ENCODE results near the gene WDPCP.
"Not testable (repeated sequence)": the region's sequence is repeated elsewhere in the genome, so short reads cannot be mapped to it uniquely, and the experiment has no call there.

The WDPCP gene

DNA sequence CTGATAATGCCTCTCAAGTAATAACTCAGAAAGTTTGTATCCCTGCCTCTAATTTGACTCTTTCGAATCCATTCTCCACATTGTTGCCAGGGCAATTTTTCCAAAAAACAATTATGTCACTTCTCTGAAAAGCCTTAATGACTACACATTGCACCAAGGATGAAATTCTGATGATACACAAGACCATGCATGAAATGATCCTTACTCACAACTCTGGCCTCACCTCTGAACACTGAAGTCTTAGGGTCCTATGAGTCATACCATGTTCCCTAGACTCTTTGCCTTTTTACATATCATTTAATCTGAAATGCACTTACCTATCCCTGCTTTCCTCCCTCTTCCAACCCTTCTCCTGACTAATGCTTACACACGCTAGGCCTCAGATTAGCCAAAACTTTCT is 51.0 kb downstream of the WDPCP start:
- FAIRE-seq: no peak

DNA sequence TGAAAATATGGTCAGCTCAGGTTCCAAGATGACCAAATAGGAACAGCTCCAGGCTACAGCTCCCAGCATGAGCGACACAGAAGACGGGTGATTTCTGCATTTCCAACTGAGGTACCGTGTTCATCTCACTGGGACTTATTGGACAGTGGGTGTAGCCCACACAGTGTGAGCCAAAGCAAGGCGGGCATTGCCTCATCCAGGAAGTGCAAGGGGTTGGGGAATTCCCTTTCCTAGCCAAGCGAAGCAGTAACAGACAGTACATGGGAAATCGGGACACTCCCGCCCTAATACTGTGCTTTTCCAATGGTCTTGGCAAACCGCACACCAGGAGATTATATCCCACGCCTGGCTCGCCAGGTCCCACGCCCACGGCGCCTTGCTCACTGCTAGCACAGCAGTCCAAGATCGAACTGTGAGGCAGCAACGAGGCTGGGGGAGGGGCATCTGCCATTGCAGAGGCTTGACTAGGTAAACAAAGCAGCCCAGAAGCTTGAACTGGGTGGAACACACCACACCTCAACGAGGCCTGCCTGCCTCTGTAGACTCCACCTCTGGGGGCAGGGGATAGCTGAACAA is 57.5 kb downstream of the WDPCP start:
- FAIRE-seq: no peak

GRCh38 chr2:63525905-63526304 is 62.4 kb downstream of the WDPCP start:
- no peak for FAIRE-seq

DNA sequence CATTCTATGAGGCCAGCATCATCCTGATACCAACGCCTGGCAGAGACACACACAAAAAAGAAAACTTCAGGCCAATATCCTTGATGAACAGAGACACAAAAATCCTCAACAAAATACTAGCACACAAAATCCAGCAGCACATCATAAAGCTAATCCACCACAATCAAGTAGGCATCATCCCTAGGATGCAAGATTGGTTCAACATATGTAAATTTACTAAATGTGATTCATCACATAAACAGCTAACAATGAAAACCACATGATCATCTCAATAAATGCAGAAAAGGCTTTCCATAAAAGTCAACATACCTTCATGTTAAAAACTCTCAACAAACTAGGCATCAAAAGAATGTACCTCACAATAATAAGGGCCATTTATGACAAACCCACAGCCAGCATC is 65.3 kb downstream of the WDPCP start:
- no peak for FAIRE-seq

GRCh38 chr2:63520793-63521192 is 67.5 kb downstream of the WDPCP start:
- no peak for FAIRE-seq

GRCh38 chr2:63514781-63515180 is 73.5 kb downstream of the WDPCP start:
- FAIRE-seq: no peak

GRCh38 chr2:63514237-63514716 is 74.0 kb downstream of the WDPCP start:
- no peak for FAIRE-seq

- FAIRE-seq: no peak
These were observed 82.0 kb downstream of the WDPCP start for GRCh38 chr2:63506320-63506719.

- FAIRE-seq: no peak
These were observed 84.5 kb downstream of the WDPCP start for GRCh38 chr2:63503818-63504217.

GRCh38 chr2:63500398-63500797 is 87.9 kb downstream of the WDPCP start:
- FAIRE-seq: no peak

- FAIRE-seq: no peak
These were observed 90.7 kb downstream of the WDPCP start for GRCh38 chr2:63497576-63497975.

DNA sequence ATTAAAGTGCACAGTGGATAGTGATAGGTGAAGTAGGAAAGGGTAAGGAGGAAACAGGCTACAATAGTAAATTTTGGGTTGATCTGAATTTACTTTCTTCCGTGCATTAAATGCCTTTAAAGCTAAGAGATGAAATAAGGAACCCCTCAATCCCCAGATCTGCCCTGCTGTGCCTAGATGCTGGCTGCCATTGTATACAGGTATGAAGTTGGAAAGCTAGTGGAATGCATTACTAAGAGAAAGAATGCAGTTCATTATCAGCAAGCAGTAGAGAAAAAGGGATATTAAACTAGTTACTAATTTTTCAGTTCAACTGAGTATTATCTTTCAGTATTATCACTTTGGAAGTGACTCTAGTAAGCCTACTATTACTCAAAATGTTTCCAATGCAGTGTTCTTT is 93.3 kb downstream of the WDPCP start:
- FAIRE-seq: no peak

- no peak for FAIRE-seq
These were observed 94.2 kb downstream of the WDPCP start for GRCh38 chr2:63494100-63494499.

- FAIRE-seq: peak; percentile 96
These were observed 100.1 kb downstream of the WDPCP start for GRCh38 chr2:63488118-63488713.

GRCh38 chr2:63486861-63487290 is 101.4 kb downstream of the WDPCP start:
- FAIRE-seq: no peak

- FAIRE-seq: no peak
These were observed 103.4 kb downstream of the WDPCP start for GRCh38 chr2:63484901-63485300.

GRCh38 chr2:63484481-63484880 is 103.8 kb downstream of the WDPCP start:
- FAIRE-seq: no peak

DNA sequence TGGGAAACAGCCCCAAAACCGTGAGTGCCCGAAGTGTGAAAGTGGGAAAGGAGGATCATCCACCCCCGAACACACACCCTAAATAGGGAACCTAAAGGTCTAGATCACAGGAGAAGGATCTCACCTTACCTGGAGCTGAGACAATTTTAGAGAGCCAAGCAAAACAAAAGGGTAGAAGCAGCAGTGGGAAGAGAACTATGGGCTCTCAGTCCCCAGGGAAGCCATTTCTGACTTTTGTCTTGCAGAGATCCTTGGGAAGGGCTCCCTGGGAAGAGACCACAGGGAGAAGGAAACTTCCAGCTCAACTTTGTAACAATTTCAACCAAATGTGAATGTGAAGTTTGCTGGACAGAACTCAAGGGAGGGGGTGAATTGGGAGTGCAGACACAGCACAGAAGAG is 110.6 kb downstream of the WDPCP start:
- FAIRE-seq: no peak

DNA sequence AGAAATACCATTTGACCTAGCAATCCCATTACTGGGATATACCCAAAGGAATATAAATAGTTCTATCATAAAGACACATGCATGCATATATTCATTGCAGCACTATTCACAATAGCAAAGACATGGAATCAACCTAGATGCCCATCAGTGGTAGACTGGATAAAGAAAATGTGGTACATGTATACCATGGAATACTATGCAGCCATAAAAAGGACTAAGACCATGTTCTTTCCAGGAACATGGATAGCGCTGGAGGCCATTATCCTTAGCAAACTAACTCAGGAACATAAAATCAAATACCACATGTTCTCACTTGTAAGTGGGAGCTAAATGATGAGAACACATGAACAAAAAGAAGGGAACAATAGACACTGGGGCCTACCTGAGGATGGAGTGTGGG is 119.0 kb downstream of the WDPCP start:
- not testable (repeated sequence) for FAIRE-seq

- FAIRE-seq: no peak
These were observed 122.6 kb downstream of the WDPCP start for GRCh38 chr2:63465633-63466032.

DNA sequence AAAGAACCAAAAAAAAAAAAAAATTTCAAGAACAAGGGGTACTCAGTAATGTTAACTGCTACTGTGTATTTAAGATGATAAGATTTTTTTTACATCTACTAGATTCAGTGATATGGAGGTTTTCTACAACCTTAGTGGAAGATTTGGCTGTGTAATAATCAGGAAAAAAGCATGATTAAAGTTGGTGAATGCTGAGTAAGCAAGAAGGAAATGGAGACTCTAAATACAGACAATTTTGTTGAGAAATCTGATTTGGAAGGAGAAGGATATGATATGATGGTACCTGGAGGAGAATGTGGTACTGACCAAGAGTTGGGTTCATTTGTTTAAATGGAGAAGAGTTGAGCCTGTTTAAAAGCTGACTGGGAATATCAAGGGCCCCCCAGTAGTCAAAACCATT is 125.1 kb downstream of the WDPCP start:
- no peak for FAIRE-seq

GRCh38 chr2:63446658-63447057 is 141.6 kb downstream of the WDPCP start:
- FAIRE-seq: no peak

DNA sequence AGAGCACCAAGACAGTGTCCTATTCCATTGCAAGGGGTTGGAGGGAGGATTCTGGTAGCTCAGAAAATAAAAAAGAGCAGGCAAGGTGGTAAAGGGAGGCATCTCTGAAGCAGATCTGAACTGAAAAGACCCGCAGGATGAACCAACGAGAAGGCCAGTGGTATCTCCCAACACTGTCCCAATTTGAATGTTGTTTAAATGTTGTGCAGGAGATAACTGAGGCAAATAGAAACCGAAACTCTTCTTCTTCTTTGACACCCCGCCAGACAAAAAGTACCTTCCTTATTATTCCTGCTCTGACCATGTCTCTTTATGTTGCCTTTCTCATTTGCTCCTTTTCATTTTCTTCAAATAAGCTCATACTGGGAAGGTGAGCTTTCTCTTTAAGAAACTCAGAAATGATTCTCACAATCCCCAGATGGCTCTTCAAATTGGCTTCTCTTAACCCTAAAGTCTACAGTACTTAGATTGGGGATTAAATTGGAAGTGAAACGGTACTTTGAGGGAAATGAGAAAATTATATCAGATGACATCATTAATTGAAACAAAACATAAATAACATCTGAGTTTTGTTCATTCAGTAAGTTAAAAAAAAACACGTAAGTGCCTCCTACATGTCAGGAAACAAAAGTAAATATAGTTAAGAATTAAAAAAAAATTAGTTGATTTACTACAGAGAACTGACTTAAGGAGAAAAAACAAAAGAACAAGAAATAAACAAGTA is 143.6 kb downstream of the WDPCP start:
- no peak for FAIRE-seq

DNA sequence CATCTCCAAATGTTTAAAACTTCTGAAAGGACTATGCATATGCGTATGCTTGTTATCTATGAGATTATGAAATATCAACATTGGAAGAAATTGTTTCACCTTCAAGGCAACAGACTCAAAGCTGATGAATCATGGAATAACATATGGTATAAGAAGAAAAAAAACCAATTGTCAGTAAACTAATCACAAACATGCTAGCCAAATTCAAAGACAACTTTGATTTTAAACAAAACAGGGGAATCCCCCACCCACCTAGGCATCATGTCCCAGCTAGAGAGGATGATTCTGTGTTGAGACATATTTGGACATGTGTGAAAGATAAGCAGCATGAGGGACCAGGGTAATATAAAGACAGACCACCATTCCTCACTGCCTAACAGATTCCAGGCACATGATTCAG is 147.7 kb downstream of the WDPCP start:
- no peak for FAIRE-seq

Measured in A204.1 (cell line).